HG02610 (cell line): ENCODE measurements around the gene NLRP13.

ENCODE experiments used
- ATAC-seq: cut with Tn5 transposase; IDR thresholded peaks from one replicate; pipeline ENCODE4 v1.9.1; 2021; ENCODE audit warnings: mild to moderate bottlenecking, moderate library complexity; ENCODE audit not compliant: unreplicated experiment

The NLRP13 gene

GRCh38 chr19:55901369-55902079 is 30.6 kb downstream of the NLRP13 start:
- ATAC-seq, result no peak

- ATAC-seq, result no peak
Observed at GRCh38 chr19:55898911-55899310, 33.2 kb downstream of the NLRP13 start.

GRCh38 chr19:55882626-55883025 is 49.5 kb downstream of the NLRP13 start:
- ATAC-seq, result no peak

GRCh38 chr19:55877211-55877610 is 54.9 kb downstream of the NLRP13 start:
- no peak for ATAC-seq

- ATAC-seq, result no peak
Observed at GRCh38 chr19:55870736-55871135, 61.4 kb downstream of the NLRP13 start.

GRCh38 chr19:55867101-55867500 is 65.0 kb downstream of the NLRP13 start:
- no peak for ATAC-seq

GRCh38 chr19:55866521-55866920 is 65.6 kb downstream of the NLRP13 start:
- ATAC-seq, result no peak

- no peak for ATAC-seq
Observed at GRCh38 chr19:55858969-55859368, 73.2 kb downstream of the NLRP13 start.

- no peak for ATAC-seq
Observed at GRCh38 chr19:55858401-55858800, 73.7 kb downstream of the NLRP13 start.

- no peak for ATAC-seq
Observed at GRCh38 chr19:55857974-55858373, 74.2 kb downstream of the NLRP13 start.

GRCh38 chr19:55857149-55857548 is 75.0 kb downstream of the NLRP13 start:
- no peak for ATAC-seq

GRCh38 chr19:55855160-55855559 is 77.0 kb downstream of the NLRP13 start:
- ATAC-seq, result no peak
